Stomach smooth muscle (tissue), 2 donors: Measurements from ENCODE around the gene INF2.

Experiments used
- H3K27ac ChIP-seq: one replicate; pipeline ENCODE4 v1.7.0; 2013; ENCODE audit warnings: mild to moderate bottlenecking, low read length, inconsistent platforms
- H3K27me3 ChIP-seq, 2 donors: one replicate each; pipeline ENCODE4 v1.7.0; 2013; ENCODE audit warnings: low read length in 2 of 2; ENCODE audit not compliant: insufficient read depth in 2 of 2, control insufficient read depth in 1 of 2
- H3K36me3 ChIP-seq, 2 donors: one replicate each; pipeline ENCODE4 v1.7.0; 2013; ENCODE audit warnings: low read length in 2 of 2; ENCODE audit not compliant: control insufficient read depth in 2 of 2, insufficient read depth in 2 of 2
- H3K4me1 ChIP-seq: one replicate; pipeline ENCODE4 v1.7.0; 2013; ENCODE audit warnings: low read length; ENCODE audit not compliant: control insufficient read depth, insufficient read depth
- H3K4me3 ChIP-seq, 2 donors: one replicate each; pipeline ENCODE4 v1.7.0; 2013; ENCODE audit warnings: low read length in 2 of 2
- H3K9ac ChIP-seq, 2 donors: one replicate each; pipeline ENCODE4 v1.7.0; 2013; ENCODE audit warnings: low read length in 2 of 2, mild to moderate bottlenecking in 1 of 2
- H3K9me3 ChIP-seq, 2 donors: one replicate each; pipeline ENCODE4 v1.7.0; 2013; ENCODE audit warnings: low read length in 2 of 2; ENCODE audit not compliant: control insufficient read depth in 2 of 2
- donor health status: healthy.
- donor health status: Pancreatic carcinoma.

INF2 gene

DNA sequence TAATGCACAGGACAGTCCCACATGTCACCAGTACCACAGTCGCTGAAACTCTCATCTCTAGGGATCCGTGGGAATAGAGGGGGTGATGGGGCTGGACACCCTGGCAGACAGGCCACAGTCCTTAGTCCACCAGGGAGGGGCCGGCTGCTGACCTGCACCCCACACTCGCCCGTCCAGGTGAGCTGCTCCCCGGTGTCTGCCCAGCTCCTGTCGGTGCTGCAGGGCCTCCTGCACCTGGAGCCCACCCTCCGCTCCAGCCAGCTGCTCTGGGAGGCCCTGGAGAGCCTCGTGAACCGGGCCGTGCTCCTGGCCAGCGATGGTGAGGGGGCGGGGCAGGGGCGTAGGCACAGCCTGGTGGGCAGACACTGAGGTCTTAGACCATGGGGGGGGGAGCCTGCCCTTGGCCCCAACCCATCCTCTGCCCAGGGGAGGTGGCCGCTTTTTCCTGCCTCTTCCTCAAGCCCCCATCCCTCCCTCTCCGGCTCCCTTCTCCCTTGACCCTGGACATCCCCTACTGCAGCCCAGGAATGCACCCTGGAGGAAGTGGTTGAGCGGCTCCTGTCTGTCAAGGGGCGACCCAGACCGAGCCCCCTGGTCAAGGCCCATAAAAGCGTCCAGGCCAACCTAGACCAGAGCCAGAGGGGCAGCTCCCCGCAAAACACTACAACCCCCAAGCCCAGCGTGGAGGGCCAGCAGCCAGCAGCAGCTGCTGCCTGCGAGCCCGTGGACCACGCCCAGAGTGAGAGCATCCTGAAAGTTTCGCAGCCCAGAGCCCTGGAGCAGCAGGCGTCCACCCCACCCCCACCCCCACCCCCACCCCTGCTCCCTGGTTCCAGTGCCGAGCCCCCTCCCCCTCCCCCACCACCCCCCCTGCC is 17.6 kb downstream of the INF2 start:
- Histone ChIP-seq H3K9ac (no peak overlapping the region), H3K36me3 (peaks cover 5 to 19% of the 10 kb centered on the region in 2 donors), H3K4me1 (peaks cover 12% of the 10 kb centered on the region)

DNA sequence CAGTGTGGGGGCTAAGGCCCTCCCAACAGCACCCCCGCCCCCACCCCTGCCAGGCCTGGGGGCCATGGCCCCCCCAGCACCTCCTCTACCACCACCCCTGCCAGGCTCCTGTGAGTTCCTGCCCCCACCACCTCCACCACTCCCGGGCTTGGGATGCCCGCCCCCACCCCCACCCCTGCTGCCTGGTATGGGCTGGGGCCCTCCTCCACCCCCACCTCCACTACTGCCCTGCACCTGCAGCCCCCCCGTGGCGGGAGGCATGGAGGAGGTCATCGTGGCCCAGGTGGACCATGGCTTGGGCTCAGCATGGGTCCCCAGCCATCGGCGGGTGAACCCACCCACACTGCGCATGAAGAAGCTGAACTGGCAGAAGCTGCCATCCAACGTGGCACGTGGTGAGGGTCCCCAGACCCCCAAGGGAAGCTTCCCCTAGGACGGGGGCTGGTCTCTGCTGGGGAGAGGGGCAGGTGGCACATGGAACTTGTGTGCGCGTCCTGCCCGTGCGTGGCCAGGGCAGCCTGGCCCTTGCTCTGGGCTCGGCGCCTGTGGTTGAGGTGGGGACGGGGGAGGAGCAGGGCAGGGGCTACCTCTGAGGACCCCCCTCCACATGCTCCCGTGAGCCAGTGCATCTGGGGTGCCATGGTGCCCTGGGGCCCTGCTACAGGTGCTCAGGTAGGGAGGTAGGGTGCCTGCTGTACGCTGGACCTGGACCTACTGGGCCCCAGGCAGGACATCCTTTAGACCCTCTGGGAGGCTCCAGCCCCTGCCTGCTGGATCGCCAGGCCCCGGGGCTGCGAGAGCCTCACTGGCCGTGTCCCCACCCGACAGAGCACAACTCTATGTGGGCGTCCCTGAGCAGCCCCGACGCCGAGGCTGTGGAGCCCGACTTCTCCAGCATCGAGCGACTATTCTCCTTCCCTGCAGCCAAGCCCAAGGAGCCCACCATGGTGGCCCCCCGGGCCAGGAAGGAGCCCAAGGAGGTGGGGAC is 18.5 kb downstream of the INF2 start:
- H3K4me3 ChIP-seq: no peak overlapping the region
- no peaks in the 10 kb centered on the region for H3K27me3 ChIP-seq
- no peak overlapping the region for H3K27ac ChIP-seq
- H3K36me3 ChIP-seq: peaks cover 5 to 25% of the 10 kb centered on the region in 2 donors
- H3K9me3 ChIP-seq: no peaks in the 10 kb centered on the region
- peaks cover 12% of the 10 kb centered on the region for H3K4me1 ChIP-seq
- H3K9ac ChIP-seq: no peak overlapping the region

More for the DNA sequence above, 17.6 kb downstream of the INF2 start:
- Histone ChIP-seq H3K27ac (no peak overlapping the region), H3K27me3 (no peaks in the 10 kb centered on the region), H3K9me3 (no peaks in the 10 kb centered on the region), H3K4me3 (no peak overlapping the region)

DNA sequence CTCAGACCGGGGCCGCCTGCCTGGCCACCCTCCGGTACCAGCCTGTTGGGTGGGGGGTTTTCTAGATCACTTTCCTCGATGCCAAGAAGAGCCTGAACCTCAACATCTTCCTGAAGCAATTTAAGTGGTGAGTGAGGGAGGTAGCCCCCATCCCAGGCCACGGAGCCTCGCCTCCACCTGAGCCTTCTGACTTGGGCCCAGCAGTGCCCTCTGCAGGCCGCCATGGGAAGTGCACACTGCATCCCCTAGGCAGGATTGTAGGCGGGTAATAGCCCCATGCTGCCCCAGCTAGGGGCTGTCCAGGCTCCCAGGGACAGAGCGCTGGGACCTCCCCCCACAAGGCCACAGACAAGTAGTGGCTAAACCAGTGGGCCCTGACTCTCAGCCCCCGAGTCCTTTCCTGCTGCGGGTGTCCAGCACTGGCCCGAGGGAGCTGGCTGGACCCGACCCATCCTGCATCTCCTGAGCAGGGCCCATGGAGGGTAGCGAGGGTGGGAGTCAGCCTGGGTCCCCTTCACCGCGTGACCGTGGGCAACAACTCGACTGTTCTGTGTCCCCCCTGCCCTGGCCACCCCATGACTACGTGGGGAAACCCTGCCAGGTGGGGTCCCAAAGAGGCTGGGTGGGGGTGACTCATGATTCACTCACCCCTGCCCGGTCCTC is 19.3 kb downstream of the INF2 start:
- no peak overlapping the region for H3K4me3 ChIP-seq
- H3K27me3 ChIP-seq: no peaks in the 10 kb centered on the region
- H3K9ac ChIP-seq: no peak overlapping the region
- H3K4me1 ChIP-seq: peaks cover 12% of the 10 kb centered on the region
- H3K9me3 ChIP-seq: no peaks in the 10 kb centered on the region
- H3K27ac ChIP-seq: no peak overlapping the region
- H3K36me3 ChIP-seq: peaks cover 9 to 23% of the 10 kb centered on the region in 2 donors

DNA sequence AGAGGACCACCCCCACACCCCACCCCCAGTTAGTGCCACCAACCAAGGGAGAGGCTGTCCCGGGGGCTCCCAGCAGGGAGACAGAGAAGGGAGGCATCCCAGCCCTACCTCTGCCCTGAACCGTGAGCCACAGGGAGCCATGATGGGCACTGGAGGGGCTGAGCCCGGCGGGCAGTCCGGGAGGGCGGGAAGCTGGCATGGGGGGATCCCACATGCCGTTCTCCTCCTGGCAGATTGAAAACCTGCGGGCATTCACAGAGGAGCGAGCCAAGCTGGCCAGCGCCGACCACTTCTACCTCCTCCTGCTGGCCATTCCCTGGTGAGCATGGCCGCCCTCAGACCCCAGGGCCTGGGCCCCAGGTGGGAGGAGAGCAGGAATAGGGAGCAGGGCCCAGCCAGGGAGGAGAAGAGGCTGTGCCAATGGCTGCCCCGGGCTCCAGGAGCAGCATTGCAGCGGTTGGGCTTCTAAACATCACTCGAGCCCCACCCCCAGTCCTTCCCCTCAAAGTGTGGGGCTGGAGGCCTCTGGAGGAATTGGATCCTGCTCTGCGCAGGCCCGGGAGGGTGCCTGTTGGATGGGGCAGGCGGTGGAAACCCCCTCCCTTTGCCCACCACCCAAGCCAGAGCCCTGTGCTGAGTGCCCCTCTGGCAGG is 20.1 kb downstream of the INF2 start:
- Histone ChIP-seq H3K36me3 (peaks cover 6 to 23% of the 10 kb centered on the region in 2 donors), H3K27ac (no peak overlapping the region), H3K4me1 (peaks cover 12% of the 10 kb centered on the region), H3K9me3 (no peaks in the 10 kb centered on the region), H3K27me3 (no peaks in the 10 kb centered on the region), H3K4me3 (no peak overlapping the region), H3K9ac (no peak overlapping the region)

DNA sequence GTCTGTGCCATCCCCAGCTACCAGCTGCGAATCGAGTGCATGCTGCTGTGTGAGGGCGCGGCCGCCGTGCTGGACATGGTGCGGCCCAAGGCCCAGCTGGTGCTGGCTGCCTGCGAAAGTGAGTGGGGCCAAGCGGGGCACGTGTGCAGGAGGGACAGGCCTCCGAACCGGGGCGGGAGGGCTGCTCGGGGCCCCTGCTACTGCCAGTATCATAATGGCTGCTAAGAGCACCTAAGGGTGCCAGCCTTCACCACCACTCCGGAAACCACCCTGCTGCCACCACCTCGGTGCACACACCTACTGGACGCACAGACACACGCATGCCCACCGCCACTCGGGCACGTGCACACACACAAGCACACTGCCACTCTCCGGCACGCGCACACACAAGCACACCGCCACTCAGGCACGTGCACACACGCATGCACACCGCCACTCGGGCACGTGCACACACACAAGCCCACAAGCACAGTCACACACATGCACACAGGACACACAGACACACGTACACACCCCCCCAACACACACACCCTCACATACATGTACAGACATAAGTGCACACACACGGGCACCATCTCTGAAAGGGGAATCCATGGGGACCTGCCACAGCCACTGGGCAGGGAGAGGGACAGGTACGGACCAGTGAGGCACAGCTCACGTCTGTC is 20.8 kb downstream of the INF2 start:
- H3K9me3 ChIP-seq: no peaks in the 10 kb centered on the region
- H3K36me3 ChIP-seq: peaks cover 5 to 25% of the 10 kb centered on the region in 2 donors
- no peaks in the 10 kb centered on the region for H3K27me3 ChIP-seq
- H3K4me1 ChIP-seq: peaks cover 12% of the 10 kb centered on the region
- H3K9ac ChIP-seq: no peak overlapping the region
- H3K27ac ChIP-seq: no peak overlapping the region
- H3K4me3 ChIP-seq: no peak overlapping the region

DNA sequence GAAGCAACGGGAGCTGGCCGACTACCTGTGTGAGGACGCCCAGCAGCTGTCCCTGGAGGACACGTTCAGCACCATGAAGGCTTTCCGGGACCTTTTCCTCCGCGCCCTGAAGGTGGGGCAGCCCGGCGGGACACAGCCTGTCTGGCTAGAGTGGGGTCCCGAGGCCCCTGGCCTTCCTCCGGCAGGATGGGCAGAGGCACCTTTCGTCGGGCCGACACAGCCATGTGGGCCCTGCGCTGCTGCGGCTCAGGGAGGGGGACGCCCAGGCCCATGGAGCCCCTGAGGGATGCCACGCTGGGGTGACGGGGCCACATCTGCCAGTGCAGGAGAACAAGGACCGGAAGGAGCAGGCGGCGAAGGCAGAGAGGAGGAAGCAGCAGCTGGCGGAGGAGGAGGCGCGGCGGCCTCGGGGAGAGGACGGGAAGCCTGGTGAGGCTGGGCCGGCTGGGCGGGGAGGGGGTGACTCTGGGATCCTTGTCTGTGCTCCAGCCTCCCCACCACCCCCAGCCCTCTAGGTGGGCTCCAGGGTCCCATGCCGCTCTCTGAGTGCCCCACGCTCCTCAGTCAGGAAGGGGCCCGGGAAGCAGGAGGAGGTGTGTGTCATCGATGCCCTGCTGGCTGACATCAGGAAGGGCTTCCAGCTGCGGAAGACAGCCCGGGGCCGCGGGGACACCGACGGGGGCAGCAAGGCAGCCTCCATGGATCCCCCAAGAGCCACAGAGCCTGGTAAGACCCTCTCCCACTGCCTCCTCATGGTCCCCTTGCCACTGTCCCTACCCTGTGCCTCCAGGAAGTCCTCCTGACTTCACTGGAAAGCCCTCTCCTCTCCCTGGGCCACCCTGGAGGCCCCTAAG is 23.7 kb downstream of the INF2 start:
- Histone ChIP-seq H3K27me3 (no peaks in the 10 kb centered on the region), H3K36me3 (peaks cover 5 to 21% of the 10 kb centered on the region in 2 donors), H3K4me3 (no peak overlapping the region), H3K4me1 (peaks cover 10% of the 10 kb centered on the region), H3K27ac (no peak overlapping the region), H3K9ac (no peak overlapping the region), H3K9me3 (no peaks in the 10 kb centered on the region)

DNA sequence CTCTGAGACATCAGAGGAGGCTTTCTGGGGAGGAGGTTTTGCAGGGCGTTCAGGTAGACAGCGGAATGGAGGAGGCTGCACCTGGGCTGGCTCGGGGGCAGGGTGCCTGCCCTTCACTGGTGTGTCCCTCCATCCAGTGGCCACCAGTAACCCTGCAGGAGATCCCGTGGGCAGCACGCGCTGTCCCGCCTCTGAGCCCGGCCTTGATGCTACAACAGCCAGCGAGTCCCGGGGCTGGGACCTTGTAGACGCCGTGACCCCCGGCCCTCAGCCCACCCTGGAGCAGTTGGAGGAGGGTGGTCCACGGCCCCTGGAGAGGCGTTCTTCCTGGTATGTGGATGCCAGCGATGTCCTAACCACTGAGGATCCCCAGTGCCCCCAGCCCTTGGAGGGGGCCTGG is 24.6 kb downstream of the INF2 start:
- H3K27me3 ChIP-seq: no peaks in the 10 kb centered on the region
- H3K27ac ChIP-seq: no peak overlapping the region
- no peak overlapping the region for H3K4me3 ChIP-seq
- H3K36me3 ChIP-seq: peaks cover 5 to 21% of the 10 kb centered on the region in 2 donors
- H3K9me3 ChIP-seq: no peaks in the 10 kb centered on the region
- peaks cover 2% of the 10 kb centered on the region for H3K4me1 ChIP-seq
- H3K9ac ChIP-seq: no peak overlapping the region

DNA sequence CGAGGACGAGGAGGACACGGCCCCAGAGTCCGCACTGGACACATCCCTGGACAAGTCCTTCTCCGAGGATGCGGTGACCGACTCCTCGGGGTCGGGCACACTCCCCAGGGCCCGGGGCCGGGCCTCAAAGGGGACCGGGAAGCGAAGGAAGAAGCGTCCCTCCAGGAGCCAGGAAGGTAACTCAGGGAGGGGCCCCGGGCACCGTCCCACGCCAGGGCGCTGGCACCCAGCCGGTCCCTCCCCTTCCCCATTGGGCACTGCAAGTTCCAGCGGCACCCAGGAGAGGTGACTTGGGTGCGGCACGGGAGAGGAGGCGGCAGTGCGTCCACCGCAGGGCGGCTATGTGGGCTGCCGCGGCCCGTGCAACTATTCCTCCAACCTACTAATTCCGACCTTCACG is 25.3 kb downstream of the INF2 start:
- Histone ChIP-seq H3K4me1 (peaks cover 2% of the 10 kb centered on the region), H3K36me3 (peaks cover 5 to 21% of the 10 kb centered on the region in 2 donors), H3K4me3 (no peak overlapping the region), H3K27ac (no peak overlapping the region), H3K9ac (no peak overlapping the region), H3K9me3 (no peaks in the 10 kb centered on the region), H3K27me3 (no peaks in the 10 kb centered on the region)

DNA sequence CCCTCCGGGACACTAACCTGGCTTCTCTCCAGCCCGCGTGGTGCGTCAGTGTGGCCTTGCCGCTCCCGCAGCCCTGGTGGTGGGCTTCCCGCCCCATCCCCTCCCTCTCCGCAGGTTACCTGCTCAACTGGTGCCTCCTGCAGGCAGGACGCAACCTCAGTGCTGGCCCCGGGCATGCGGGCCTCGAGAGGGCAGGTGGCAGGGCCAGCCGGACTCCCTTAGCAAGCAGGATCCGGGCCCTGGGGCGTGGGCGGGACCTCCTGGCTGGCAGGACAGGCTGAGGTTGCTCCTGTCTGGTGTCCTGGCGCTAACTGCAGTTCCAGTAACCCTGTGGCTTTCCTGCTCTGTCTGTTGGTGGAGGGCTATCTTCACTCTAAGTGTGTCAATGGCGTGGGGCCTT is 26.0 kb downstream of the INF2 start:
- Histone ChIP-seq H3K27ac (no peak overlapping the region), H3K4me3 (no peak overlapping the region), H3K9ac (no peak overlapping the region), H3K27me3 (no peaks in the 10 kb centered on the region), H3K9me3 (no peaks in the 10 kb centered on the region), H3K36me3 (peaks cover 5 to 24% of the 10 kb centered on the region in 2 donors), H3K4me1 (peaks cover 2% of the 10 kb centered on the region)
